Large intestine (tissue), 3 donors: ENCODE data around the gene MRTFB. TPM values are rescaled to one million over a fixed set of nuclear protein-coding genes. Genes with fewer than 3 reads are reported as not detected.

Experiments
- DNase-seq, 2 donors: peaks; one replicate each; pipeline versions ENCODE4 v3.0.0 to v3.0.0-alpha.2; 2013
- H3K27ac ChIP-seq: one replicate; pipeline ENCODE4 v1.5.1; 2013; ENCODE audit warnings: low read length
- H3K27me3 ChIP-seq: 2 replicates; pipeline ENCODE4 v1.6.1; 2013; ENCODE audit warnings: low read length; ENCODE audit not compliant: control insufficient read depth, insufficient read depth
- H3K36me3 ChIP-seq: 2 replicates; pipeline ENCODE4 v1.6.1; 2013; ENCODE audit warnings: low read length; ENCODE audit not compliant: control insufficient read depth, insufficient read depth
- H3K4me1 ChIP-seq: one replicate; pipeline ENCODE4 v1.6.1; 2013; ENCODE audit warnings: low read length; ENCODE audit not compliant: control insufficient read depth, insufficient read depth
- H3K4me3 ChIP-seq: one replicate; pipeline ENCODE4 v1.5.1; 2013; ENCODE audit warnings: low read length
- H3K9me3 ChIP-seq: one replicate; pipeline ENCODE4 v1.6.1; 2013; ENCODE audit warnings: mild to moderate bottlenecking, low read depth, low read length, moderate library complexity; ENCODE audit not compliant: control insufficient read depth
- WGBS: methylation state at CpG from one replicate; pipeline ENCODE4 v1.1.5; 2013; ENCODE audit warnings: low lambda C conversion rate; ENCODE audit not compliant: insufficient coverage; 5-methylcytosine and 5-hydroxymethylcytosine counted together
- polyA plus RNA-seq: library from polyadenylated mRNA; unstranded; fragments of 120-200 nt; gene quantifications from one replicate; pipeline ENCODE4 v1.2.1, GENCODE V29; 2013

The MRTFB gene
- polyA plus RNA-seq, 1 donor: 20.6 TPM

DNA sequence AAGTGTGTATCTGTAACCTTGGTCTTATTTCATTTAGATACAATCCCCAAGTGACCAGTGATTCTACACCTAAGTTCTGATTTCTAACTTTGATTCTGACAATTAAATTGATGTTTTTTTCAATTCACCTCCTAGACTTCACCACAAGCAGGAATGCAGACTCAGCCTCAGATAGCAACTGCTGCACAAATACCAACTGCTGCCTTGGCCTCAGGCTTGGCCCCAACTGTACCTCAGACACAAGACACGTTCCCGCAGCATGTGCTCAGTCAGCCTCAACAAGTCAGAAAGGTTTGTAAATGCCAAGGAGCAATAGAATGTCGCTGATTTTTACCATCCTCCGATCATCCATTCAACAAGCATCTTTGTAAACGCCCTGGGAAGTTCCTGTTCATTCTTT lies 177.7 kb downstream of the MRTFB start:
- Histone ChIP-seq H3K4me3 (no peak overlapping the region), H3K4me1 (no peaks in the 10 kb centered on the region), H3K36me3 (peaks cover 79% of the 10 kb centered on the region), H3K9me3 (no peaks in the 10 kb centered on the region), H3K27ac (no peak overlapping the region), H3K27me3 (no peaks in the 10 kb centered on the region)
- WGBS: no CpG with 5 or more reads among the region's 5 CpGs
- DNase-seq: no peak

DNA sequence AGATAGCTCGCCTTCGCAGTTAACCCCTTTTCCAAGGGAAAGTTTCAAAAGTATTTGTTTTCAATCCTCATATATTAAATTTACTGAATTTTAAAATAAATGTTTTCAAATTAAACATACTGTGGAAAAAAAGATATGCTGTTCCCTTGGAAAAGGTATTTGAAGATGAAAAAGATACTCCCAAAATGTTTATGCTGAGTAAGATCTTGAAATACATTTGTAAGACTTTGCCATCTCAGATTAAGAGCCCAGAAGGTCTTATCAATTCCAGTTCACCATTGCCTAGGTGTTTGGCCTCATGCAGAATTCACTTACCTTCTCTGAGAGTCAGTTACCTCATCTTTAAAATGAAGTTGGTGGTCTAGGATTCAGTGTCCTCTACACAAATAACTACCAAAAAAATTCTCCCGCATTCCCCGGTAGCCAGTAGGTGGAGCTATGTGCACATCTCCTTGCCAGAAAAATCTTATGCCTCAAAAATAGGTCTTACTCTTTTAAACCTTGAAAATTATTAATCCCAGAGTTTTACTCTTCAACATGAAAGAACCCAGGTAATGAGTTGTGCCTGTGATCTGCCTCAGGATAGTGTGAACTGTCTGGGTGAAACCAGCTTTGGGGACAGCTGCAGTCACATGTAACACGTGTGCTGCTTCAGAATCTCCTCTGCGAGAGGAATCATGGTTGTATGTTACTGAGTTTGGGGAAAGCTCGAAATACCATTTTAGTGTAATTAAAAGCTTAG lies 178.3 kb downstream of the MRTFB start:
- Histone ChIP-seq H3K9me3 (no peaks in the 10 kb centered on the region), H3K27me3 (no peaks in the 10 kb centered on the region), H3K4me3 (no peak overlapping the region), H3K36me3 (peaks cover 84% of the 10 kb centered on the region), H3K4me1 (no peaks in the 10 kb centered on the region), H3K27ac (no peak overlapping the region)
- WGBS: 98% methylated on average over 4 of the region's 7 CpGs
- peak in 1 of 2 donors; percentile 20 for DNase-seq

DNA sequence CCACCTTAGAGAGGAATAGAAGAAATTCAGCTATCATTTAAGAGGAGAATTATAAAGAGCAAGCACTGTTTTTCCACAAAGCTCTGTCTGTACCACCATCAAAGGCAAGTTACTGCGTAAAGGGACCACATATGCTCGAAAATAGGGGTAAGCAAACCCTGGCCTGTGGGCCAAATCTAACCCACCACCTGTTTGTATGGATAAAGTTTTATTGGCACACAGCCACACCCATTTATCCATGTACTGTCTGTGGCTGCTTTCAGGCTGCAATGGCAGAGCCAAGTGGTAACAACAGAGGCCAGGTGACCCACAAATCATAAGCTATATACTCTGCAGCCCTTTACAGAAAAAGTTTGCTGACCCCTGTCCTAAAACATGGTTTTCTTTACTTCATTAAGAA lies 180.3 kb downstream of the MRTFB start:
- no peaks in the 10 kb centered on the region for H3K9me3 ChIP-seq
- no peaks in the 10 kb centered on the region for H3K4me1 ChIP-seq
- no peaks in the 10 kb centered on the region for H3K27me3 ChIP-seq
- H3K4me3 ChIP-seq: no peak overlapping the region
- WGBS: no CpG with 5 or more reads among the region's 2 CpGs
- no peak for DNase-seq
- peaks cover 76% of the 10 kb centered on the region for H3K36me3 ChIP-seq
- H3K27ac ChIP-seq: no peak overlapping the region

DNA sequence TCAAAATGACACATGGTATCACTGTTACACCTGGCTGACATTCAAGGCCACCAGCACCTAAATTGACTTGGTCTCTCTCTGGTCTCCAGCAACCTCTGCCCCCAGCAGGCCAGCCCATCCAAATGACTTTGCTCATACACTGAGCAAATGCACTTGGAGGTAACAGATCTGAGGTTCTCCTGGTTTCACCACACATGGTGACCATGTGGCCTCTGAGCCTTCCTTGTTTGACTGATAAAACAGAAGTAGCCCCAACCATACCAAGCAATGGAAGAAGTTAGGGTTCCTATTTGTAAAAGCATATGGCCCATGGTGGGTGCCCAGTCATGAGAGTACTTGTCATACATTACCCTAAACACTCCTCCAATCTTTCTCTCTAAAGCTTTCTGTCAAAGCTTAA lies 181.7 kb downstream of the MRTFB start:
- Histone ChIP-seq H3K27ac (no peak overlapping the region), H3K4me3 (no peak overlapping the region), H3K36me3 (peaks cover 72% of the 10 kb centered on the region), H3K27me3 (no peaks in the 10 kb centered on the region), H3K4me1 (no peaks in the 10 kb centered on the region), H3K9me3 (no peaks in the 10 kb centered on the region)
- DNase-seq: no peak

DNA sequence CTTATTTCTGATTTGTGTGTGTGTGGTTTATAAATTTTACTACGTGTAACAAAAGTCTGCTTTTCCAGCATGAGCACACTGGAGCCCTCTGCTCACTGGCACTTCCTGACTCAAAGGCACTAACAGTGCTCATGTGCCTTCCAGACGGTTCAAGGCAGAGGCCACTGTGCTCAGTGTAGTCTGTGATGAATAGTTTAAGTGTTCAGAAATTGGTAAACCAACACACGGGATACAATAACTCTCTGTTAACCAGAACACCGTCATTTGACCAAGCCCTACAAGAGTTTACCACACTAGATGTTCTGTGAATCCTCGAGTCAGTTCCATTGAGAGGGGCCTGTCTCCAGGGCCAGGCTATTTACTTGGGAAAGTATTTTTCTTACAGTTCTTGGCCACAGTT lies 191.9 kb downstream of the MRTFB start:
- no peak overlapping the region for H3K4me3 ChIP-seq
- no peaks in the 10 kb centered on the region for H3K27me3 ChIP-seq
- no peaks in the 10 kb centered on the region for H3K4me1 ChIP-seq
- 80% methylated on average over 1 of the region's 5 CpGs for WGBS
- no peak for DNase-seq
- H3K9me3 ChIP-seq: no peaks in the 10 kb centered on the region
- H3K27ac ChIP-seq: no peak overlapping the region
- peaks cover 58% of the 10 kb centered on the region for H3K36me3 ChIP-seq

DNA sequence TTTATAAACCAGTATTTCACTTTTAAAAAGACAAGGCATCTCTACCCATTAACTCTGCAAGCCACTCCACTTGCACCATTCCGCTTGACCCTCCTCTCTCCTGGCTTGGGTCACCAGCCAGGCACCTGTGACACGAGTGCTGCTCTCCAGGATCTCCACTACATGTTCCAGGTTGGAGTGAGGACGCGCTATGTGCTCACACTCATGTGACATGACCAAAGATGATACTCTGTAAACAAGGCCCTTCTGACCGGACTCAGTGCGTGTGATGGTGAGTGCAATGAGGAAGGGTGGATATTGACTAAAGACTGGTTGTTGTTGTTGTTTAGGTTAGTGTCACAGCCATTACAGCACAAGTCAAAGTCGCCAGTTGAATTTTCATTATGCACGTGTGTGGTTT lies 192.7 kb downstream of the MRTFB start:
- H3K9me3 ChIP-seq: no peaks in the 10 kb centered on the region
- H3K27ac ChIP-seq: no peak overlapping the region
- H3K27me3 ChIP-seq: no peaks in the 10 kb centered on the region
- 100% methylated on average over 2 of the region's 8 CpGs for WGBS
- H3K36me3 ChIP-seq: peaks cover 53% of the 10 kb centered on the region
- no peak for DNase-seq
- H3K4me1 ChIP-seq: no peaks in the 10 kb centered on the region
- no peak overlapping the region for H3K4me3 ChIP-seq

DNA sequence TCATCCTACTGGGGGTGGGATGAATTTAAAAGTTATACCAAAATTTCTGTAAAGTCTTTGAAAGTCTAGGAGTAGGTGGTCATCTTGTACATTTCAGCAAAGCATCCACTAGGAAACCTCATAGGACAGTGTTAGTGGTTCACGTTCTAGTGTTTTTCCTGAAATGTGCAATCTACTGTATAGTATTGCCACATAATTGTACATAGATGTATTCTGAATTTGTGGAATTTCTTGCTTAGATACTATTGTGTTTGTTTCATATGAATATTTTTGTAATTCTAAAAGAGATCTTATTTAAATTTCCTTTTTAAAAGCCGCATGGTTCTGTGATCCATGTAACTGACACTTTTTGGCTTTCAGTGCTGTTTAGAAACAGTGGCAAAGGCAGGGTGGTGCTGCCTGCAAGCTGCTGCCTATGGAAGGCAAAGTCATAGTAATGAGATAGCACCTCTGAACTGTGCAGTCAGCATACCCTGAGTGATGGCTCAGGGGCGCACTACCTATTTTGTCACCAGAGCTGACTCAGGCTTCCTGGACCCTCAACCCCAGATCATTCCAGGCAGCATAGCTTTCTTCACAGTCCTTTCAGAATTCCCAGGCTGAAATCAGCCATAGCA lies 193.3 kb downstream of the MRTFB start:
- no peaks in the 10 kb centered on the region for H3K27me3 ChIP-seq
- WGBS: 100% methylated on average over 2 of the region's 3 CpGs

DNA sequence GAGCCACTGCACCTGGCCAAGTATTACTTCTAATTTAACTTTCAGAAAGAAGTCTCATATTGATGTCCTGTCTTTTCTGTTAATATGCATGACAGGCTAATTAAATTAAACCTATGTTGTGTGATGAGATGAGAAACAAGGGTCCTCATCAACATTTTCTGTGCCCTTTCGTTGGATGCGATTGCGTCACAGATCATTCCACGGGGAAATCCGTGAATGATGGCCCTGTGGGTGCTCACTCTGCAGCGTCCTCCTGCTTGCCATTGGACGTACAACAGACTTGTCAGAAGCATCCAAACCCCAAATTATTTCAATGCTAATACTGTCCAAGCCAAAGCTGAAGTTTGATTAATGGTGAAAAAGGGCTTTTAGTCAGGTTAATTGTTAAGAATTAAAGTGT lies 197.0 kb downstream of the MRTFB start:
- H3K27me3 ChIP-seq: no peaks in the 10 kb centered on the region
- no peak overlapping the region for H3K4me3 ChIP-seq
- no peaks in the 10 kb centered on the region for H3K4me1 ChIP-seq
- H3K36me3 ChIP-seq: peaks cover 25% of the 10 kb centered on the region
- no peak for DNase-seq
- H3K27ac ChIP-seq: no peak overlapping the region
- H3K9me3 ChIP-seq: no peaks in the 10 kb centered on the region
- no CpG with 5 or more reads among the region's 7 CpGs for WGBS

More for the DNA sequence above, 193.3 kb downstream of the MRTFB start:
- Histone ChIP-seq H3K36me3 (peaks cover 52% of the 10 kb centered on the region), H3K27ac (no peak overlapping the region), H3K4me1 (no peaks in the 10 kb centered on the region), H3K4me3 (no peak overlapping the region), H3K9me3 (no peaks in the 10 kb centered on the region)
- no peak for DNase-seq

DNA sequence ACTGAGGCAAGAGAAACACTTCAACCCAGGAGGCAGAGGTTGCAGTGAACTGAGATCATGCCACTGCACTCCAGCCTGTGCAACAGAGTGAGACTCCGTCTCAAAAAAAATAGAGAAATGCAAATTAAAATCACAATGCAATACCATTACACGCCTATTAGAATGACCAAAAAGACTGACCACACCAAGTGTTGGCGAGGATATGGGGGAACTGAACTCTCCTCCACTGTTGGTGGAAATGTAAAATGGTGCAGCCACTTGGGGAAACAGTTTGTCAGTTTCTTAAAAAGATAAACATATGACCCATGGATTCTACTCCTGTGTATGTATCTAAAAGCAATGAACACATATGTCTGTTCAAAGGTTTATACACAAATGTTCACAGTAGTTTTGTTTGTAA lies 204.8 kb downstream of the MRTFB start:
- Histone ChIP-seq H3K4me1 (no peaks in the 10 kb centered on the region), H3K4me3 (no peak overlapping the region), H3K27ac (no peak overlapping the region), H3K36me3 (no peaks in the 10 kb centered on the region), H3K27me3 (no peaks in the 10 kb centered on the region), H3K9me3 (no peaks in the 10 kb centered on the region)
- DNase-seq: no peak
- WGBS: no CpG with 5 or more reads among the region's 3 CpGs

DNA sequence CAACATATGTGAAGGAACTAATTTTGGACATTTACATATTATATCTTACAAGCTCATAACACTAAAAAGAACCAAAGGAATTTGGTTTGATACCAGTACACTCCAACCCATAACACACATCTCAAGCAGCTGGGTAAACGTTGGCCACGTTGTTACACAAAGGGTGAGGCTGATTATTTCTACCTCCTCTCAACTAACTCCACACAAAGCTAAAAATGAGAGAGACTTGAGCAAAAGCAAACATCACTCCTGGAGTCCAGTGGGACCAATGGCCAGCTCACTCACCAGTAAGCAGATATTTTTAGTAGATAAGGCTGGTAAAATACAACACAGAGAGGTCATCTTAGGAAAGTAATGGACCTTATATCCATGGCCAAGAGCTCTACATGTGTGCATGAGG lies 207.6 kb downstream of the MRTFB start:
- no peak overlapping the region for H3K27ac ChIP-seq
- WGBS: no CpG with 5 or more reads among the region's 2 CpGs
- no peaks in the 10 kb centered on the region for H3K36me3 ChIP-seq
- H3K27me3 ChIP-seq: no peaks in the 10 kb centered on the region
- no peak overlapping the region for H3K4me3 ChIP-seq
- H3K9me3 ChIP-seq: no peaks in the 10 kb centered on the region
- H3K4me1 ChIP-seq: peaks cover under 1% of the 10 kb centered on the region
- DNase-seq: no peak

DNA sequence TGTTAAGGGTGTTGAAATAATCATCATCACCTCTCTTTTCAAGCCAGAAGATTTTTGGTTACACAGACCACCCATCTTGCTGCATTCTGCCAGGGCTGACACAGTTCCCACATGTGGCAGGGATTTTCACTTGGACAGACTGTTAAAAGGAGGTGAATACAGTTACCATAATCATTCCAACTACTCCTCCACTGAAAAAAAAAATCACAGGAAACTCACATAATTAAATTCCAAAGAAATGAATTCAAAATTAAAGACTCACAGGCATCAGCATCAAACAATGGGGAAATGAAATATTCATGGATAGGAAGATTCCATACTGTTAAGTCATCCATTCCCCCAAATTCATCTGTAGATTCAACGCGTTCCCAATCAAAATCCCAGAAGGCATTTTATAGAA lies 209.4 kb downstream of the MRTFB start:
- WGBS: 100% methylated on average over 2 of the region's 2 CpGs
- DNase-seq: no peak

More for the DNA sequence above, 209.4 kb downstream of the MRTFB start:
- H3K4me1 ChIP-seq: peaks cover 3% of the 10 kb centered on the region
- H3K27me3 ChIP-seq: no peaks in the 10 kb centered on the region
- no peak overlapping the region for H3K4me3 ChIP-seq
- H3K36me3 ChIP-seq: no peaks in the 10 kb centered on the region
- H3K27ac ChIP-seq: no peak overlapping the region
- no peaks in the 10 kb centered on the region for H3K9me3 ChIP-seq
